Ectodermal cell (in vitro differentiated cells): ENCODE data around the gene COMMD10.

Experiments used
- H3K27ac ChIP-seq: 2 replicates; pipeline ENCODE4 v1.7.0; 2013; ENCODE audit warnings: mild to moderate bottlenecking, low read depth, low read length; ENCODE audit not compliant: insufficient read depth, poor library complexity, severe bottlenecking
- H3K27me3 ChIP-seq: 2 replicates; pipeline ENCODE4 v1.7.0; 2013; ENCODE audit warnings: mild to moderate bottlenecking, low read length; ENCODE audit not compliant: insufficient read depth, control insufficient read depth, poor library complexity, severe bottlenecking
- H3K36me3 ChIP-seq: one replicate; pipeline ENCODE4 v1.7.0; 2013; ENCODE audit warnings: low read length; ENCODE audit not compliant: control insufficient read depth, insufficient read depth
- H3K4me1 ChIP-seq: one replicate; pipeline ENCODE4 v1.7.0; 2013; ENCODE audit warnings: low read length; ENCODE audit not compliant: control insufficient read depth, insufficient read depth
- H3K4me3 ChIP-seq: 2 replicates; pipeline ENCODE4 v1.7.0; 2013; ENCODE audit warnings: low read depth, low read length, control low read depth; ENCODE audit not compliant: insufficient read depth
- H3K9me3 ChIP-seq: 2 replicates; pipeline ENCODE4 v1.7.0; 2013; ENCODE audit warnings: mild to moderate bottlenecking, low read length, moderate library complexity; ENCODE audit not compliant: control insufficient read depth
- WGBS, 2 experiments: methylation state at CpG; one replicate each; pipeline ENCODE4 v1.1.7; 2013; ENCODE audit warnings: missing lambda C conversion rate in 2 of 2; 5-methylcytosine and 5-hydroxymethylcytosine counted together

Gene COMMD10

GRCh38 chr5:116137544-116138378, 52.9 kb downstream of the COMMD10 start:
- no peaks in the 10 kb centered on the region for H3K36me3 ChIP-seq
- H3K27ac ChIP-seq = no peak overlapping the region
- no peaks in the 10 kb centered on the region for H3K9me3 ChIP-seq
- H3K27me3 ChIP-seq = no peaks in the 10 kb centered on the region
- WGBS, 2 experiments = 8 to 42% methylated on average over 2 to 4 of the region's 4 CpGs
- H3K4me3 ChIP-seq = no peak overlapping the region
- H3K4me1 ChIP-seq = no peaks in the 10 kb centered on the region

GRCh38 chr5:116142495-116142894, 57.7 kb downstream of the COMMD10 start:
- no peaks in the 10 kb centered on the region for H3K36me3 ChIP-seq
- WGBS, 2 experiments = no CpG with 5 or more reads among the region's 3 CpGs

GRCh38 chr5:116144103-116144502, 59.3 kb downstream of the COMMD10 start:
- no peak overlapping the region for H3K4me3 ChIP-seq
- H3K36me3 ChIP-seq = no peaks in the 10 kb centered on the region
- H3K4me1 ChIP-seq = no peaks in the 10 kb centered on the region
- H3K27me3 ChIP-seq = no peaks in the 10 kb centered on the region
- no peaks in the 10 kb centered on the region for H3K9me3 ChIP-seq
- H3K27ac ChIP-seq = no peak overlapping the region

More at GRCh38 chr5:116142495-116142894, 57.7 kb downstream of the COMMD10 start:
- Histone ChIP-seq H3K27me3 (no peaks in the 10 kb centered on the region), H3K4me3 (no peak overlapping the region), H3K27ac (no peak overlapping the region), H3K9me3 (no peaks in the 10 kb centered on the region), H3K4me1 (no peaks in the 10 kb centered on the region)

- 87 to 94% methylated on average over 2 of the region's 2 CpGs for WGBS, 2 experiments
- H3K27me3 ChIP-seq = no peaks in the 10 kb centered on the region
- H3K9me3 ChIP-seq = no peaks in the 10 kb centered on the region
- H3K4me3 ChIP-seq = no peak overlapping the region
- H3K27ac ChIP-seq = no peak overlapping the region
- H3K36me3 ChIP-seq = no peaks in the 10 kb centered on the region
- H3K4me1 ChIP-seq = no peaks in the 10 kb centered on the region
These were observed 60.2 kb downstream of the COMMD10 start for GRCh38 chr5:116144991-116145390.

GRCh38 chr5:116145416-116145815, 60.6 kb downstream of the COMMD10 start:
- WGBS, 2 experiments = 83 to 85% methylated on average over 2 to 3 of the region's 3 CpGs
- Histone ChIP-seq H3K4me1 (no peaks in the 10 kb centered on the region), H3K27ac (no peak overlapping the region), H3K36me3 (no peaks in the 10 kb centered on the region), H3K4me3 (no peak overlapping the region), H3K27me3 (no peaks in the 10 kb centered on the region), H3K9me3 (no peaks in the 10 kb centered on the region)

GRCh38 chr5:116152169-116152568, 67.3 kb downstream of the COMMD10 start:
- Histone ChIP-seq H3K4me3 (no peak overlapping the region), H3K27me3 (no peaks in the 10 kb centered on the region), H3K4me1 (no peaks in the 10 kb centered on the region), H3K27ac (no peak overlapping the region), H3K36me3 (no peaks in the 10 kb centered on the region), H3K9me3 (no peaks in the 10 kb centered on the region)

GRCh38 chr5:116153687-116154174, 68.9 kb downstream of the COMMD10 start:
- 87 to 97% methylated on average over 2 of the region's 2 CpGs for WGBS, 2 experiments
- H3K27me3 ChIP-seq = no peaks in the 10 kb centered on the region
- H3K9me3 ChIP-seq = no peaks in the 10 kb centered on the region
- no peaks in the 10 kb centered on the region for H3K36me3 ChIP-seq
- no peaks in the 10 kb centered on the region for H3K4me1 ChIP-seq
- no peak overlapping the region for H3K4me3 ChIP-seq
- no peak overlapping the region for H3K27ac ChIP-seq

GRCh38 chr5:116154252-116154651, 69.4 kb downstream of the COMMD10 start:
- no peak overlapping the region for H3K27ac ChIP-seq
- no peaks in the 10 kb centered on the region for H3K36me3 ChIP-seq
- H3K4me1 ChIP-seq = no peaks in the 10 kb centered on the region
- no peaks in the 10 kb centered on the region for H3K27me3 ChIP-seq
- H3K4me3 ChIP-seq = no peak overlapping the region
- H3K9me3 ChIP-seq = no peaks in the 10 kb centered on the region

- Histone ChIP-seq H3K27me3 (no peaks in the 10 kb centered on the region), H3K9me3 (no peaks in the 10 kb centered on the region)
These were observed 70.1 kb downstream of the COMMD10 start for GRCh38 chr5:116154931-116155330.

GRCh38 chr5:116157902-116158301, 73.1 kb downstream of the COMMD10 start:
- Histone ChIP-seq H3K27me3 (no peaks in the 10 kb centered on the region), H3K27ac (no peak overlapping the region), H3K4me1 (no peaks in the 10 kb centered on the region), H3K9me3 (no peaks in the 10 kb centered on the region), H3K36me3 (no peaks in the 10 kb centered on the region), H3K4me3 (no peak overlapping the region)
- WGBS, 2 experiments = no CpG with 5 or more reads among the region's 8 CpGs

More at GRCh38 chr5:116154931-116155330, 70.1 kb downstream of the COMMD10 start:
- Histone ChIP-seq H3K4me1 (no peaks in the 10 kb centered on the region), H3K4me3 (no peak overlapping the region), H3K27ac (no peak overlapping the region), H3K36me3 (no peaks in the 10 kb centered on the region)
